A549 (cell line): ENCODE measurements around the gene ARID3A.

Experiments
- RNF2 ChIP-seq: fragments of 200-600 bp; sonication (generic); IDR thresholded peaks from 2 replicates; pipeline ENCODE4 v1.6.1; 2016; ENCODE audit warnings: low read depth, mild to moderate bottlenecking, antibody characterized with exemption, moderate library complexity, borderline replicate concordance
- TF ChIP-seq, protein P1 (sequence below): fragments of 200-600 bp; sonication (generic); IDR thresholded peaks from 2 replicates; pipeline ENCODE4 v1.6.1; 2016; ENCODE audit warnings: antibody characterized with exemption, mild to moderate bottlenecking, moderate library complexity
- TF ChIP-seq, protein P2 (sequence below): fragments of 450-650 bp; IDR thresholded peaks from 2 replicates; pipeline ENCODE4 v1.6.1; 2014; ENCODE audit warnings: antibody characterized with exemption

DNA sequence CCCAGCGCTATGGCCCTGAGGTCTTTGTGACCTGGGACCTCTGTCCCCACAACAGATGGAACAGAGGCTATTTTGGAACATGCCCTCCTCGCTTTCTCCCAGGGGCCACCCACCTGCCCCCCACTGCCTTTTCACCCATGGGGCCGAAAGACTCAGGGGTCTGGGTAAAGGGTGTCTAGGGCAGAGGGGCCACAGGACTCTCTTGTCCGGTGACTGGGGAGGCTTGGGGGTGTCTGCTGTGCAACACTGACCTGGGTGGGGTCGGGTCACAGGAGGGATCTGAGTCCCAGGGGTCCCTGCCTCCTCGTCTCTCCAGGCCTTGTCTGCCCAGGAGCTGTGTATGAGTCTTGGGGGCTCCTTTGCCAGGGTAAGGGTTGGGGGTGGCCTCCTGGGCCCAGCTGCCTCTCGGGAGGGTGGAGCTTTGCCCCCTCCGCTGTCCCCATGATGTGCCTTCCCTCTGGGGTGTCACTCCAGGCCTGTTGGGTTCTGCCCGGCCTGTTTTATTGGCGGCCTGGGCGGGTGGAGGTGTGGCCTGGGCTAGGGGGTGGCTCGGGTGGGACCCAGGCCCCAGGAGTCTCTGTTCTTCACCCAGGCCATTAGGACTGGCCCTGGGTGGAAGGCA lies 2.1 kb downstream of the ARID3A start:
- TF ChIP-seq, protein P1, sequence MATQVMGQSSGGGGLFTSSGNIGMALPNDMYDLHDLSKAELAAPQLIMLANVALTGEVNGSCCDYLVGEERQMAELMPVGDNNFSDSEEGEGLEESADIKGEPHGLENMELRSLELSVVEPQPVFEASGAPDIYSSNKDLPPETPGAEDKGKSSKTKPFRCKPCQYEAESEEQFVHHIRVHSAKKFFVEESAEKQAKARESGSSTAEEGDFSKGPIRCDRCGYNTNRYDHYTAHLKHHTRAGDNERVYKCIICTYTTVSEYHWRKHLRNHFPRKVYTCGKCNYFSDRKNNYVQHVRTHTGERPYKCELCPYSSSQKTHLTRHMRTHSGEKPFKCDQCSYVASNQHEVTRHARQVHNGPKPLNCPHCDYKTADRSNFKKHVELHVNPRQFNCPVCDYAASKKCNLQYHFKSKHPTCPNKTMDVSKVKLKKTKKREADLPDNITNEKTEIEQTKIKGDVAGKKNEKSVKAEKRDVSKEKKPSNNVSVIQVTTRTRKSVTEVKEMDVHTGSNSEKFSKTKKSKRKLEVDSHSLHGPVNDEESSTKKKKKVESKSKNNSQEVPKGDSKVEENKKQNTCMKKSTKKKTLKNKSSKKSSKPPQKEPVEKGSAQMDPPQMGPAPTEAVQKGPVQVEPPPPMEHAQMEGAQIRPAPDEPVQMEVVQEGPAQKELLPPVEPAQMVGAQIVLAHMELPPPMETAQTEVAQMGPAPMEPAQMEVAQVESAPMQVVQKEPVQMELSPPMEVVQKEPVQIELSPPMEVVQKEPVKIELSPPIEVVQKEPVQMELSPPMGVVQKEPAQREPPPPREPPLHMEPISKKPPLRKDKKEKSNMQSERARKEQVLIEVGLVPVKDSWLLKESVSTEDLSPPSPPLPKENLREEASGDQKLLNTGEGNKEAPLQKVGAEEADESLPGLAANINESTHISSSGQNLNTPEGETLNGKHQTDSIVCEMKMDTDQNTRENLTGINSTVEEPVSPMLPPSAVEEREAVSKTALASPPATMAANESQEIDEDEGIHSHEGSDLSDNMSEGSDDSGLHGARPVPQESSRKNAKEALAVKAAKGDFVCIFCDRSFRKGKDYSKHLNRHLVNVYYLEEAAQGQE = no peak
- TF ChIP-seq RNF2 = no peak
- TF ChIP-seq, protein P2, sequence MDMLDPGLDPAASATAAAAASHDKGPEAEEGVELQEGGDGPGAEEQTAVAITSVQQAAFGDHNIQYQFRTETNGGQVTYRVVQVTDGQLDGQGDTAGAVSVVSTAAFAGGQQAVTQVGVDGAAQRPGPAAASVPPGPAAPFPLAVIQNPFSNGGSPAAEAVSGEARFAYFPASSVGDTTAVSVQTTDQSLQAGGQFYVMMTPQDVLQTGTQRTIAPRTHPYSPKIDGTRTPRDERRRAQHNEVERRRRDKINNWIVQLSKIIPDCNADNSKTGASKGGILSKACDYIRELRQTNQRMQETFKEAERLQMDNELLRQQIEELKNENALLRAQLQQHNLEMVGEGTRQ = no peak
